Rectal smooth muscle tissue (tissue), 1 donor: Measurements from ENCODE around the gene FLNB.

Source experiments
- H3K27ac ChIP-seq: one replicate; pipeline ENCODE4 v1.7.0; 2013; ENCODE audit warnings: low read depth, low read length, inconsistent platforms
- H3K27me3 ChIP-seq: one replicate; pipeline ENCODE4 v1.7.0; 2013; ENCODE audit warnings: low read length; ENCODE audit not compliant: control insufficient read depth, insufficient read depth
- H3K36me3 ChIP-seq: one replicate; pipeline ENCODE4 v1.7.0; 2013; ENCODE audit warnings: low read length; ENCODE audit not compliant: control insufficient read depth, insufficient read depth
- H3K4me1 ChIP-seq: one replicate; pipeline ENCODE4 v1.7.0; 2013; ENCODE audit warnings: low read length; ENCODE audit not compliant: control insufficient read depth, insufficient read depth
- H3K4me3 ChIP-seq: one replicate; pipeline ENCODE4 v1.7.0; 2013; ENCODE audit warnings: low read length
- H3K9ac ChIP-seq: one replicate; pipeline ENCODE4 v1.7.0; 2013; ENCODE audit warnings: low read length

The FLNB gene

DNA sequence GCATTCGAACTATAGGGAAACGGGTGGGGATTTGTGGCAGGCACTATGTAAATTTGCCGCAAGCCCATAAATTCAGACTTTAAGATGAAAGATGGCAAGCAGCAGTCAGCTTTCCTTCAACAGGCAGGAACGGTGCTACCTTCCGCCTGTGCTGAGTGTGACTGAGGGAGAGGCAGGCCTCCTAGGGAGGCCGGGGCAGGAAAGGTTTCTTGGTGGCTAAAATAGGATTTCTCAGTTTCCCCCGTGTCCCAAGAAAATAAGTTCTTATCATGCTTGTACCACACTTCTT lies 12.5 kb downstream of the FLNB start:
- peak overlapping the region; percentile 80 for H3K27ac ChIP-seq
- H3K4me1 ChIP-seq = peaks cover 48% of the 10 kb centered on the region
- peaks cover 3% of the 10 kb centered on the region for H3K36me3 ChIP-seq
- H3K9ac ChIP-seq = peak overlapping the region; percentile 65
- H3K27me3 ChIP-seq = no peaks in the 10 kb centered on the region
- H3K4me3 ChIP-seq = no peak overlapping the region

DNA sequence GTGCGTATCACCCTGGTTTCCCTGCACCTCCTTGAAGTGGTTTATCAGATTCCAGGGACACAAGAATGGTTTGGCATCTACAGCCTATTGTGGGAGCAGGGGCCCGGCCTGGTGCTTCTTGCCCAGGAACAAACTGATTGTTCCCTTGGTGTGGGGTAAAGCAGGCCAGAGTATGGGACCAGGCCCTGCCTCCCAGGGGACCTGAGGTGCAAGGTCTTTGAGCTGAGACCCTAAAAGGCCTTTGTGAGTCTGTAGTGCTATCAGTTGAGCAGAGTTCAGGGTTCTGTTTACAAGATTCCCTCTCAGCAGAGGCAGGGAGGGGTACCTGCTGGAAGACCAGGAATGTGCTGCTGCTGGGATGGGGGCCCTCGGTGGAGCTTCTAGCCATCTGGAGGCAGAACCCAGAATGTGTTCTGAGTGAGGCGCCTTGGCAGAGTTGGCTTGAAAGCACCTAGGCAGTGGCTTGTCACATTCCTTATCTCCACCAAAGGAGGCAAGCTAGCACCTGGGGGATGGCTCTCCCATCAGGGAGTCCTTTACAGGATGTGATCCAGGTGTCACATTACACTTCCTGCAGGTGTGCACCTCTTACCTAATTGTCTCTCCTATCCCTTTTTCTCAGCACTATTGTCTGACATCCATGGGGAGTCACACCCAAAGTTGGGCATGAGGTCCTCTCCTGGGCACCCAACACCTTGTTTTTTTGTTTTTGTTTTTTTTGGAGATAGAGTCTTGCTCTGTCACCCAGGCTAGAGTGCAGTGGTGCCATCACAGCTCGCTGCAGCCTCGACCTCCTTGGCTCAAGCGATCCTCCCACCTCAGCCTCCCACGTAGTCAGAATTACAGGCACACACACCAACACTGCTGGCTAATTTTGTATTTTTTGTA lies 13.1 kb downstream of the FLNB start:
- Histone ChIP-seq H3K27me3 (no peaks in the 10 kb centered on the region), H3K27ac (peak overlapping the region; percentile 80), H3K4me3 (no peak overlapping the region), H3K36me3 (peaks cover 3% of the 10 kb centered on the region), H3K9ac (no peak overlapping the region), H3K4me1 (peaks cover 54% of the 10 kb centered on the region)

DNA sequence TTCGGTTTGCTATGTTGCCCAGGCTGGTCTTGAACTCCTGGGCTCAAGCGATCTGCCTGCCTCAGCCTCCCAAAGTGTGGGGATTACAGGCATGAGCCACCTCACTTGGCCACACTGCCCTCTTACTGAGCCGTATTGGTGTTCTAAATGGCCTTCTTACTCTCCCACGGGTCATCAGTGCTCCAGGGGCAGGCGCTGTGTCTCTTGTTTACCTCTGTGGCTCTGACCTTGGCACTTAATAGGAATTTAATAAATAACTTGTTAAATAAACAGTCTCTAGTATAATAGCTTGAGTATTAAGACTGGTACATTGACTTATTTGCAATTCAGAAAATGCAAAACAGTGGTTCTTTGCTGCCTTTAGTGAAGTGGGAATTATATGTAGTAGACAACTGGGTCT lies 13.7 kb downstream of the FLNB start:
- no peaks in the 10 kb centered on the region for H3K27me3 ChIP-seq
- H3K4me1 ChIP-seq = peaks cover 52% of the 10 kb centered on the region
- peaks cover 3% of the 10 kb centered on the region for H3K36me3 ChIP-seq
- H3K27ac ChIP-seq = peak overlapping the region; percentile 39
- H3K9ac ChIP-seq = no peak overlapping the region
- no peak overlapping the region for H3K4me3 ChIP-seq

DNA sequence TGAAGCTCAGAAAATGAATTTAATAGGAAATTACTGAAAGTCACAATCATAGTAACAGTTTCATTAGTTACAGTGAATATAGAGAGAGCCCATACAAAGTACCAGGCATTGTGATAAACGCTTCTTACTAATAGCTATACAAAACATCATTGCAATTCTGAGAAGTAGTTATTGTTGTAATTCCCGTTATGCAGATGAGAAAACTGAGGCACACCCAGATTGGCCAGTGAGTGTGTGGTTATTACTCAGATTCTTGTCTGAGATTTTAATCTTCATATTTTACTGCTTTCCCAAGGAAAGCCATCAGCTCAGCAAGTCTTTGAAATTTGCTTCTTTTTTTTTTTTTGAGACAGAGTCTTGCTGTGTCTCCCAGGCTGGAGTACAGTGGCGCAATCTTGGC lies 14.3 kb downstream of the FLNB start:
- H3K27ac ChIP-seq = peak overlapping the region; percentile 39
- no peak overlapping the region for H3K9ac ChIP-seq
- peaks cover 49% of the 10 kb centered on the region for H3K4me1 ChIP-seq
- H3K4me3 ChIP-seq = no peak overlapping the region
- no peaks in the 10 kb centered on the region for H3K27me3 ChIP-seq
- H3K36me3 ChIP-seq = peaks cover 3% of the 10 kb centered on the region

DNA sequence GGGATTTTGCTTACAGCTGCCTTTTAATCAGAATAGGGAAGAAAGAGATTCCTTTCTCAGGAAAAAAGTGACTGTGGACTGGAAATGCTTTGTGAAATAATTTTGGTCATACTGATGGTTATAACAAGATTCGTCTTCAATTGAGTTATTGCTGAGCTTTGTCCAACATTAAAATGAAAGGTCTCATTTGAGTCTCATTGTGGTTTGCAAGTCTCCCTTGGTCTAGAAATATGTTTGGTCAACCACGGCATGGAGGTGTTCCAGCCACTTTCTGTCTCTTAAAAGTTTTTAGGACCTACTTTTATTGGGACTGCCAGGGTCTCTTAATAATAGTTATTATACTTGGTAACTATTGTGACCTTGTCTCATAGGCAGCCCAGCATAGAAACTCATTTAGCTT lies 15.3 kb downstream of the FLNB start:
- H3K27ac ChIP-seq = peak overlapping the region; percentile 48
- no peak overlapping the region for H3K4me3 ChIP-seq
- peaks cover 47% of the 10 kb centered on the region for H3K4me1 ChIP-seq
- no peak overlapping the region for H3K9ac ChIP-seq
- H3K36me3 ChIP-seq = peaks cover 3% of the 10 kb centered on the region
- H3K27me3 ChIP-seq = no peaks in the 10 kb centered on the region

DNA sequence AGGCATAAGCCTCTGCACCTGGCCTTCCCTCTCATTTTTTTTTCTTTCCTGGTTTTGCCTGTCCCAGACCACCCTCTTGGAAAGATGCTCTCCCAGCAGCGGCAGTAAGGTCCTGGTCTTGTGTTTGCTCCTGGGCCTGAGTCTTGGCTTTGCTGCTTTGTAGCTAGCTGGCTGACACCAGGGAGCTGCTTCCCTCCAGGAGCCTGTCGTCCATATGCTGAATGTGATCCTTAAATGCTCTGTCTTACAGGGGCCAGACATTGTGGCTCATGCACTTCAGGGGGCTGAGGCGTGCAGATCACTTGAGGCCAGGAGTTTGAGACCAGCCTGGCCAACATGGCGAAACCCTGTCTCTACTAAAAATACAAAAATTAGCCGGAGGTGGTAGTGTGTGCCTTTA lies 17.2 kb downstream of the FLNB start:
- Histone ChIP-seq H3K27me3 (no peaks in the 10 kb centered on the region), H3K9ac (no peak overlapping the region), H3K4me3 (no peak overlapping the region), H3K27ac (peak overlapping the region; percentile 51), H3K36me3 (peaks cover 3% of the 10 kb centered on the region), H3K4me1 (peaks cover 34% of the 10 kb centered on the region)

DNA sequence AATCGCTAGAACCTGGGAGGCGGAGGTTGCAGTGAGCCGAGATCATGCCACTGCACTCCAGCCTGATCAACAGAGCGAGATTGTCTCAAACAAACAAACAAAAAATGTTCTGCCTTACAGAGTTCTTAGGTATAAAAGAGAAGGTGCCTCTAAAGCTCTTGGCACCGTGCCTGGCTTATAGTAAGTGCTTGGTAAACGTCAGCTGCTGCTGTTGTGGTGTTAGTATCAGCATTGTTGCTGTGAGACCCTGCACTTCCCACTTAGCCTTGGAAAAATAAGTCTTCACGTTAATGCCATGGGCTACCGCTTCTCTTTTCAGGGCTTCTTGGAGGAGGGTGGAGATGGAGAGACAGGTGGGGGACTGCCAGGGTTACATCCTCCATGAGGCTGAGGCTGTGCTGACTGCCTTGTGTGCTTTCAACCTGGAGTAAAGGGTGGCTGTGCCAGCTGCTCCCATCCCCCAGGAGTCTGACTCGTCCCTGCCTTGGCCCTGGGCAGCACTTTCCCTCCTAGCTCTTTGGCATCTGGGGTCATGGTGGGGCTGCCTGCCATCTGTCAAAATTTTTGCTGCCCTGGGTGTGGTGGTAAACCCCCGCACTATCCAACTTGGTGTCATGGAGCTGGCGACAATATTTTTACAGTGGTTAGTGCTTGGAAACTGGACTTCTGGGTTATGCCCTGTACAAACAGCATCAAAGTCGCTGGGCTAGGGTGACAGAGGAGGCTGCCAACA lies 17.8 kb downstream of the FLNB start:
- peak overlapping the region; percentile 51 for H3K27ac ChIP-seq
- peaks cover 30% of the 10 kb centered on the region for H3K4me1 ChIP-seq
- peak overlapping the region; percentile 0 for H3K4me3 ChIP-seq

DNA sequence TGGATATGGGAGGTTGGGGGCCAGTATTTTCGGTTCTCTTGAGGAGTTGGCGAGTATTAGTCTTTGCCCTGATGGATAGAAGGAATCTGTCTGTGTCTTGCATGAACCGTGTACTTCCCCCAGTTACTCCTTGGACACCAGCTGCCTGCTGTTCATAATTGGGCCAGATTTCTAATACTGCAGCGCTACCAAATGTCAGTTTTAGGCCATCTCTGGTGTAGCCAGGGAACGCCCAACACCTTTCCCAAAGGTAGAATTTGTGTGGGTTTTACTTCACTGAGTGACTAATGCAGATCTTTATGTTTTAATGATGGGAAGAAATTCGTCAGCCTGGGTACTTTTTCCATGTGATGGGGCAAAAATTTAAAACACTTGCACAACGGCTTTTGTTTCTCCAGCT lies 18.4 kb downstream of the FLNB start:
- Histone ChIP-seq H3K4me1 (peaks cover 30% of the 10 kb centered on the region), H3K27ac (peak overlapping the region; percentile 51), H3K36me3 (peaks cover 3% of the 10 kb centered on the region), H3K9ac (no peak overlapping the region), H3K4me3 (no peak overlapping the region), H3K27me3 (no peaks in the 10 kb centered on the region)

More for the DNA sequence above, 17.8 kb downstream of the FLNB start:
- no peak overlapping the region for H3K9ac ChIP-seq
- peaks cover 3% of the 10 kb centered on the region for H3K36me3 ChIP-seq
- no peaks in the 10 kb centered on the region for H3K27me3 ChIP-seq

DNA sequence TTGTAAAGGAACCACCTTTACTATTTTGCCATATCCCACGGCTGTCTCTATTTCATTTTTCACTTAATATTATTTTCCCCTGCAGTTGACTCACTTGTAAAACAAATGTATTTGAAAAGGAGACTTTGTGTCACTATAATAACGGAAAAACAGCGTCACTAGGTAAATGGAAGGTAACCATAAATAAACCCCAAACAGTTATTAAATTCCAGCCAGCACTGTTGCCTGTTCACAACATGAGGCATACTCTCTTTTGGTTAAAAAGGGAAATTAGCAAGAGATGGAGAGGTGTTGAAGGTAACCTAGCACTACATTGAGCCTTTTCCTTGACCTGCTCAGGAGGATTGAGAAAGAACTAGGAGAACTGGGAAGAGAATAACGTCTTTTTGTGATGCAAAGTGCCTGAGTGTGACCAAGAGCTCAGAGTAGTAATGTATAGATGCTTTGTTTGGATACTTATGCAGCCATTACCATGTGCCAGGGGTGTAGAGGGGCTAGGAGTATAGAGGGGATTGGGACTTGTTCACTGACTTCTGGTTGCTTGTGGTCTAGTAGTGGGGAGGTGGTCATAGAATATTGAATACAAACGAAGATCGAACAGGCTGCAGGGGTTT lies 19.6 kb downstream of the FLNB start:
- H3K36me3 ChIP-seq = peaks cover 3% of the 10 kb centered on the region
- no peaks in the 10 kb centered on the region for H3K27me3 ChIP-seq
- H3K9ac ChIP-seq = no peak overlapping the region
- H3K4me1 ChIP-seq = peaks cover 25% of the 10 kb centered on the region
- no peak overlapping the region for H3K27ac ChIP-seq
- H3K4me3 ChIP-seq = no peak overlapping the region

DNA sequence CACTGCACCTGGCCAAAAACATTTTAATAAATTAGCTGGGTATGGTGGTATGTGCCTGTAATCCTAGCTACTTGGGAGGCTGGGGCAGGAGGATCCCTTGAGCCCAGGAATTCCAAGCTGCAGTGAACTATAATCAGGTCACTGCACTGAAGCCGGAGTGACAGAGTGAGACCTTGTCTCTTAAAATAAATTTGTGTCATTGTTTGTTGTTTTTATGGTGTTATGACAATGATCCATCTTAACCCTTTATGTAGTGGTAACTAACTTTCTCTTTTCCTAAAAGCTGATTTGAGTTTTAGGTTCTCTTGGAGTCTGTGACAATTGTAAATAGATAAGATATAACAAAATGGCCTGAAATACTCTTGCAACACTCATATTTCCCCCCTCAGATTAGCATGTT lies 20.7 kb downstream of the FLNB start:
- Histone ChIP-seq H3K4me3 (no peak overlapping the region), H3K36me3 (peaks cover 3% of the 10 kb centered on the region), H3K27ac (no peak overlapping the region), H3K9ac (no peak overlapping the region), H3K27me3 (no peaks in the 10 kb centered on the region), H3K4me1 (peaks cover 20% of the 10 kb centered on the region)

DNA sequence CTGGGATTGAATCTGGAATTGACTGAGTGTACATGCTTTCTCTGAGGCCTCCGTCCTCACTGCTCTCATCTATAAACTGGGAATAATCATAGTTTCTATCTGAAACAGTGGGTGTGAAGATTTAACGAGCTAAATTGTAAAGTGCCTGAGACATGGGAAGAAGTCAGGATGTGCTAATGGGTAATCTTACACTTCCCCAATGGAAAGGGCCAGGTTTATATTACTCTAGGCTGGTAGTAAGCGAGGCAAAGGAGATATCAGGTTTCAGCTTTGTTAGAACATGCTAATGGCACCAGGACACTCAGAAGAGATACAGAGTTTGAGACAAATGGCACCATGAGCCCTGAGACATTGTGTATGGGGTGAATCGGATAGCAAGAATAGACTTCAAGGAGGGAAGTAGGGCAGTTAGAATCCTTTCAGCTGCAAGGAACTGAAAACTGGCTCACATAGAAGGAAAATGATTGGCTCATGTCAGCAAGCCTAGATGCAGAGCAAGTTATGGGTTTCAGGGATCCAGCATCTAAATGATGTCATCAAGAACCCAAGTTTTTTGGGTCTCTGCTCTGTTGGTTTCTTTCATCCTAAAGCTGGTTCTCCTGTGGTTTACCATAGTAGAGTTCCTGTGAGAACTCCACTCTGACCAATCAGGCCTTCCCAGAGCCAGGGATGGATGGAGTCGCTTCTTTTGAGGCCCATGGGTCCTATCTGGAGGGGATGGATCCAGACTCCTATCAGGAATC lies 21.8 kb downstream of the FLNB start:
- Histone ChIP-seq H3K36me3 (peaks cover 3% of the 10 kb centered on the region), H3K27ac (no peak overlapping the region), H3K9ac (no peak overlapping the region), H3K4me1 (peaks cover 16% of the 10 kb centered on the region), H3K4me3 (no peak overlapping the region), H3K27me3 (no peaks in the 10 kb centered on the region)

DNA sequence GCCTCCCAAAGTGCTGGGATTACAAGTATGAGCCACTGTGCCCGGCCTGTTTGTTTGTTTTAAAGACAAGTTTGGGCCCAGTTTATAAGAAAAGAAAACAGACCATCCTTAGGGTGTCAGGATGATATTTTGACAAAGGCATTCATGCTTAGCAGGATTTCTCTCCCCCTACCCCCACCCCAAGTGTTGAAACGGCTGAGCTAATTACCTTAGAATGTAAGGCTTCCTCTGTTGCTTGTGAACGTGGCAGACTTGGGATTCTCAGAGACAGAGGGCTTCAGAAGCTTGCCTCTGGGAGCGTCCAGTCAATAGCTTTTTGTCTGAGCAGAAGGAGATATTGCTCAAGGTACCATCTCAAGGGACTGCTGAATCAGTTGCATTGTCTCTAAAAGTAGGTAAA lies 24.0 kb downstream of the FLNB start:
- Histone ChIP-seq H3K4me3 (no peak overlapping the region), H3K4me1 (peaks cover 14% of the 10 kb centered on the region), H3K27me3 (no peaks in the 10 kb centered on the region), H3K36me3 (no peaks in the 10 kb centered on the region), H3K27ac (no peak overlapping the region), H3K9ac (no peak overlapping the region)
